ENCODE data around the gene CEP170B. TPM values are rescaled to one million over a fixed set of nuclear protein-coding genes. Genes with fewer than 3 reads are reported as not detected.
A peak's percentile ranks its signal among the peaks of the same experiment; 100 is the strongest.

CEP170B gene
- total and polyA plus RNA-seq, 2 of the 8 experiments (the other 6 are each of a cell fraction or from before 2014, with no cell fraction given): 9.1 to 33.8 TPM

- Histone ChIP-seq H3K4ac (replicated peaks; ENCODE audit: insufficient read length, low read depth, low read length) (no peak overlapping the region), H3K27me3 (replicated peaks in 1 of 4; ENCODE audit: control insufficient read depth in 3 of 4, extremely low read depth in 1 of 4, insufficient read depth in 3 of 4, low read length in 3 of 4) (no peaks in the 10 kb centered on the region), H3K27ac (ENCODE audit: low read depth, low read length) (no peak overlapping the region; the same call in 1 of the 2 replicates), H2AK5ac (ENCODE audit: low read depth, low read length) (no peak overlapping the region), H3K23ac (ENCODE audit: insufficient read length) (no peak overlapping the region), H3K4me1 (replicated peaks in 1 of 4; ENCODE audit: control insufficient read depth in 3 of 4, insufficient read depth in 4 of 4, low read length in 3 of 4) (peaks cover 0 to 3% (median 1%) of the 10 kb centered on the region in 4 experiments; a peak in 3 of 7 replicates), H4K8ac (ENCODE audit: extremely low read depth, insufficient read depth, low read length) (no peak overlapping the region), H3K18ac (ENCODE audit: extremely low read depth, low read length) (no peak overlapping the region), H2BK15ac (ENCODE audit: low read length) (no peak overlapping the region), H3K9ac (replicated peaks in 1 of 4; ENCODE audit: extremely low read depth in 1 of 4, low read depth in 3 of 4, low read length in 3 of 4) (no peak overlapping the region), H2BK120ac (replicated peaks; ENCODE audit: low read depth, low read length) (no peak overlapping the region), H2BK20ac (ENCODE audit: low read length) (no peak overlapping the region), H3K14ac (ENCODE audit: insufficient read length) (no peak overlapping the region), H4K5ac (ENCODE audit: insufficient read length, low read depth, low read length) (no peak overlapping the region), H2BK12ac (ENCODE audit: low read depth, low read length) (no peak overlapping the region), H3K4me2 (ENCODE audit: insufficient read depth in 1 of 2, low read depth in 2 of 2, low read length in 2 of 2) (no peak overlapping the region), H3K36me3 (ENCODE audit: control insufficient read depth in 2 of 4, insufficient read depth in 4 of 4, low read length in 3 of 4) (no peaks in the 10 kb centered on the region; a peak in 1 of 8 replicates), H3K23me2 (ENCODE audit: low read depth, low read length) (peaks cover 12% of the 10 kb centered on the region; the same call in 1 of the 2 replicates), H2BK5ac (ENCODE audit: low read depth, low read length) (no peak overlapping the region; the same call in 1 of the 2 replicates), H3K79me1 (ENCODE audit: low read depth, low read length) (no peaks in the 10 kb centered on the region), H3K4me3 (ENCODE audit: extremely low read depth in 1 of 4, insufficient read depth in 2 of 4, low read depth in 3 of 4, low read length in 4 of 4) (no peak overlapping the region), H3K79me2 (ENCODE audit: control insufficient read depth in 1 of 2, insufficient read depth in 2 of 2, low read length in 2 of 2) (no peaks in the 10 kb centered on the region), H4K20me1 (replicated peaks in 1 of 2; ENCODE audit: control insufficient read depth in 1 of 2, insufficient read depth in 2 of 2, low read length in 2 of 2) (peaks cover 1 to 3% of the 10 kb centered on the region in 2 experiments), H3K9me3 (ENCODE audit: insufficient read depth in 2 of 2, low read depth in 1 of 2, low read length in 1 of 2) (no peaks in the 10 kb centered on the region), H2AFZ (ENCODE audit: low read length) (no peak overlapping the region), H3K56ac (replicated peaks; ENCODE audit: insufficient read length, low read depth, low read length) (no peak overlapping the region), H4K91ac (replicated peaks; ENCODE audit: insufficient read length, low read length) (no peak overlapping the region)
- ChIA-PET CTCF (ENCODE audit: partially characterized antibody) (interaction anchor here (0.5 to 4.1 kb wide), 9 partner anchors 11 to 450 kb away, joined by 3 to 26 read pairs (median 4); no protein-coding TSS in a partner anchor), POLR2A (ENCODE audit: partially characterized antibody) (interaction anchor here (0.7 to 1.6 kb wide), 4 partner anchors 11 to 108 kb away, joined by 3 to 7 read pairs (median 4); no protein-coding TSS in a partner anchor)
- FAIRE-seq (no peak), DNase-seq (ENCODE audit: low read depth in 1 of 2, low spot score in 2 of 2) (peak in 1 of 2 experiments; percentile 46)
- WGBS, 2 experiments (ENCODE audit: extremely low coverage in 1 of 2, insufficient coverage in 1 of 2, insufficient read length in 1 of 2, insufficient replicate concordance in 2 of 2, low coverage in 1 of 2, low lambda C conversion rate in 2 of 2, missing lambda C conversion rate in 1 of 2): 91% methylated on average over 30 of the region's 39 CpGs; no CpG with 5 or more reads in 1 of the 2 experiments
- no peak for TF ChIP-seq ATF2 (IDR thresholded peaks at IDR 0.05; ENCODE audit: low read length)
- TF ChIP-seq TAF1 (IDR thresholded peaks at IDR 0.05; ENCODE audit: low read depth, low read length): no peak
- TF ChIP-seq HDAC6 (IDR thresholded peaks at IDR 0.05; ENCODE audit: low read depth, low read length): no peak
- TF ChIP-seq E2F6 (IDR thresholded peaks at IDR 0.05): no peak
- no peak for TF ChIP-seq CTBP2 (IDR thresholded peaks at IDR 0.05; ENCODE audit: borderline replicate concordance, insufficient read depth, insufficient read length, low read length)
- no peak for TF ChIP-seq TAF7 (optimal IDR thresholded peaks at IDR 0.05; ENCODE audit: borderline replicate concordance, low read depth, low read length)
- no peak for TF ChIP-seq PHF8 (conservative IDR thresholded peaks at IDR 0.05; ENCODE audit: low read depth, low read length)
- no peak for TF ChIP-seq SP2 (IDR thresholded peaks at IDR 0.05; ENCODE audit: low read length)
These were observed 28.6 kb downstream of the CEP170B start for GRCh38 chr14:104893435-104894207.

All from H1 (cell line).